Endothelial cell of umbilical vein (primary cell): ENCODE data around the gene HSD17B4. TPM values are rescaled to one million over a fixed set of nuclear protein-coding genes. Genes with fewer than 3 reads are reported as not detected.
"Not testable (repeated sequence)": the region's sequence is repeated elsewhere in the genome, so short reads cannot be mapped to it uniquely, and the experiment has no call there.

Experiments used
- BruUV-seq: library from RNA; stranded (reverse); fragments of 400-500 nt; replicated peaks from 2 replicates; lab custom pipeline; 2021; lab: Mats Ljungman, UMichigan
- CTCF ChIA-PET: fragments of 300-600, 350-600 bp; sonication (Branson Sonifier 250); formaldehyde crosslinking; loops from one replicate; lab custom pipeline; 2021; ENCODE audit warnings: antibody characterized with exemption, inconsistent platforms; lab: Charles Lee
- POLR2A ChIA-PET: fragments of 300-600, 350-600 bp; sonication (Branson Sonifier 250); formaldehyde crosslinking; loops from one replicate; lab custom pipeline; 2021; ENCODE audit warnings: antibody characterized with exemption, inconsistent platforms; lab: Charles Lee
- DNase-seq: peaks from one replicate; pipeline ENCODE4 v3.0.0-alpha.2; 2011; ENCODE audit warnings: low read depth, low spot score
- FAIRE-seq: peaks from 2 replicates; lab custom pipeline; 2011; peaks lifted over from hg19 to GRCh38; lab: Jason Lieb, UNC
- H2AFZ ChIP-seq: 2 replicates; pipeline ENCODE4 v1.6.0; 2012; ENCODE audit warnings: low read depth, low read length, control low read depth, inconsistent platforms
- H3K27ac ChIP-seq: 2 replicates; pipeline ENCODE4 v1.5.1; 2011; ENCODE audit warnings: low read depth, mild to moderate bottlenecking, control low read depth, low read length, moderate library complexity; ENCODE audit not compliant: insufficient read depth
- H3K27me3 ChIP-seq, 2 experiments: 2 replicates each; pipeline versions ENCODE4 v1.6.0 to v1.6.1; 2011; ENCODE audit warnings: low read length in 2 of 2, mixed read lengths in 1 of 2; ENCODE audit not compliant: control insufficient read depth in 2 of 2, insufficient read depth in 2 of 2
- H3K36me3 ChIP-seq, 2 experiments: 2 replicates in 1 of 2; 3 replicates in 1 of 2; pipeline ENCODE4 v1.5.1; 2011; ENCODE audit warnings: low read length in 2 of 2, mild to moderate bottlenecking in 1 of 2, moderate library complexity in 1 of 2; ENCODE audit not compliant: control insufficient read depth in 2 of 2, insufficient read depth in 2 of 2; ENCODE audit errors: extremely low read depth in 1 of 2
- H3K4me1 ChIP-seq: 3 replicates; pipeline ENCODE4 v1.5.1; 2011; ENCODE audit warnings: mild to moderate bottlenecking, low read length; ENCODE audit not compliant: control insufficient read depth, insufficient read depth; ENCODE audit errors: extremely low read depth
- H3K4me2 ChIP-seq: 2 replicates; pipeline ENCODE4 v1.6.1; 2011; ENCODE audit warnings: low read length, control low read depth, mixed read lengths; ENCODE audit not compliant: insufficient read depth
- H3K4me3 ChIP-seq, 3 experiments: fragments of 200-600 bp in 1 of 3; sonication (generic), shearing (Covaris generic) in 1 of 3; replicated peaks in 1 of 3; 2 replicates each; pipeline ENCODE4 v1.5.1; 2011 to 2016; ENCODE audit warnings: control low read depth in 3 of 3, low read length in 3 of 3, mild to moderate bottlenecking in 2 of 3, inconsistent platforms in 1 of 3, low read depth in 1 of 3, moderate library complexity in 1 of 3; ENCODE audit not compliant: insufficient read depth in 1 of 3
- H3K79me2 ChIP-seq: 2 replicates; pipeline ENCODE4 v1.6.0; 2012; ENCODE audit warnings: low read length, inconsistent platforms; ENCODE audit not compliant: control insufficient read depth, insufficient read depth
- H3K9ac ChIP-seq: replicated peaks from 2 replicates; pipeline ENCODE3; 2011; ENCODE audit warnings: low read length, control low read depth; ENCODE audit not compliant: insufficient read depth; ENCODE audit errors: extremely low read depth
- H3K9me1 ChIP-seq: replicated peaks from 3 replicates; pipeline ENCODE4 v1.6.0; 2011; ENCODE audit warnings: mild to moderate bottlenecking, low read length; ENCODE audit not compliant: control insufficient read depth, insufficient read depth; ENCODE audit errors: extremely low read depth
- H3K9me3 ChIP-seq: replicated peaks from 2 replicates; pipeline ENCODE4 v1.5.1; 2012; ENCODE audit warnings: low read length, inconsistent platforms; ENCODE audit not compliant: control insufficient read depth, insufficient read depth
- H4K20me1 ChIP-seq: replicated peaks from 2 replicates; pipeline ENCODE3; 2011; ENCODE audit warnings: mild to moderate bottlenecking, low read length; ENCODE audit not compliant: control insufficient read depth, insufficient read depth; ENCODE audit errors: extremely low read depth
- JUN ChIP-seq: IDR thresholded peaks from 2 replicates; pipeline ENCODE4 v1.6.1; 2011; ENCODE audit warnings: borderline replicate concordance, low read depth; ENCODE audit not compliant: insufficient read length, insufficient read depth
- MAX ChIP-seq: IDR thresholded peaks from 2 replicates; pipeline ENCODE4 v1.6.1; 2011; ENCODE audit not compliant: insufficient read depth, insufficient read length
- dilution Hi-C: fragments of 300-500 bp; cut with MboI; formaldehyde crosslinking; loops from one replicate; pipeline ENCODE4 v1.15.0; 2019; ENCODE audit warnings: low sequenced_read_pairs; ENCODE audit not compliant: extremely low pct_ligation_motif_present
- intact Hi-C: fragments of 100-400 bp; cut with micrococcal nuclease; formaldehyde crosslinking; loops from one replicate; pipeline ENCODE4 v1.10.0; 2022
- polyA plus RNA-seq, 4 experiments: library from polyadenylated mRNA; depleted of rRNA in 3 of 4; stranded (reverse) in 3 of 4; unstranded in 1 of 4; fragments of >200 nt; gene quantifications; 2 replicates each; pipeline versions ENCODE4 v1.2.1 to v1.2.3, GENCODE V29; 2011 to 2012; ENCODE audit warnings: missing spikeins in 1 of 4
- total RNA-seq: library from RNA; stranded (reverse); gene quantifications from 2 replicates; pipeline ENCODE4 v1.2.3, GENCODE V29; 2021

The HSD17B4 gene
- total and polyA plus RNA-seq, 2 donors (not counting 3 experiments of a cell fraction or from before 2014, with no cell fraction given): 91.4 to 124 TPM

DNA sequence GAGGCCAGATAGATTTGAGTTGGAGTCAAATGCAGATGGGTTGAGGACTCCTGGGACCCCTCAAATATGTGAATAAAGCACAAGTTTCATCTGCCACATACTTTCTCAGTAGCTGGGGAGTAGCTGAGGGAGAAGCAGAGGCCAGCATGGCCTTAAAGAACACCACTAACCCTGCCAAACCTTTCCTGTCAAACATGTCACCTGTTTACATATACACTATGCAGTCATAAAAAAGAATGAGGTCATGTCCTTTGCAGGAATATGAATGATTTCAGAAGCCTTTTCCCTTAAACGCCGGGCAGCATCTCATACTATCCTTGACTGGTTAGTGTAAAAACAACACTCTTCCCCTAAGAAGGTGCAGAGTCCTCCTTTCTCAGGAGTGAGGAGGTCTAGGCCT, 25.2 kb upstream of the HSD17B4 start:
- intact Hi-C loops: no loop called here
- Histone ChIP-seq H3K4me3 (no peak overlapping the region), H3K9ac (no peak overlapping the region), H3K27me3 (peaks cover 0 to 10% of the 10 kb centered on the region in 2 experiments), H3K4me1 (no peaks in the 10 kb centered on the region), H2AFZ (no peak overlapping the region), H3K79me2 (no peaks in the 10 kb centered on the region), H4K20me1 (no peaks in the 10 kb centered on the region), H3K4me2 (no peak overlapping the region), H3K9me1 (no peaks in the 10 kb centered on the region), H3K9me3 (no peaks in the 10 kb centered on the region), H3K27ac (no peak overlapping the region), H3K36me3 (no peaks in the 10 kb centered on the region)
- dilution Hi-C loops: no loop called here
- TF ChIP-seq MAX (no peak), JUN (no peak)
- FAIRE-seq: no peak
- ChIA-PET CTCF (no interaction called here), POLR2A (no interaction called here)
- no peak for DNase-seq
- no TSS peak for BruUV-seq

GRCh38 chr5:119427596-119427995, 24.7 kb upstream of the HSD17B4 start:
- CTCF ChIA-PET, H3K36me3 ChIP-seq, H3K27ac ChIP-seq, H3K79me2 ChIP-seq, H3K4me2 ChIP-seq, BruUV-seq, H3K4me1 ChIP-seq, dilution Hi-C loops, H2AFZ ChIP-seq, H3K4me3 ChIP-seq, intact Hi-C loops, H4K20me1 ChIP-seq, H3K9me1 ChIP-seq, H3K9me3 ChIP-seq, H3K27me3 ChIP-seq, FAIRE-seq, H3K9ac ChIP-seq, POLR2A ChIA-PET: not testable (repeated sequence)
- DNase-seq: peak; percentile 6

- CTCF ChIA-PET: interaction anchor here (1.5 kb wide), 1 partner anchor 440 kb away, joined by 3 read pairs; the partner anchor contains the start of gene DTWD2
Measured at GRCh38 chr5:119428166-119428565, 24.1 kb upstream of the HSD17B4 start.

GRCh38 chr5:119428574-119428973, 23.7 kb upstream of the HSD17B4 start:
- H2AFZ ChIP-seq, H3K4me3 ChIP-seq, H3K36me3 ChIP-seq, intact Hi-C loops, BruUV-seq, H4K20me1 ChIP-seq, H3K79me2 ChIP-seq, FAIRE-seq, H3K9ac ChIP-seq, POLR2A ChIA-PET, H3K4me1 ChIP-seq, H3K4me2 ChIP-seq, DNase-seq, H3K27ac ChIP-seq, dilution Hi-C loops, H3K9me3 ChIP-seq, H3K9me1 ChIP-seq, H3K27me3 ChIP-seq: not testable (repeated sequence)
- CTCF ChIA-PET: interaction anchor here (1.5 kb wide), 1 partner anchor 441 kb away, joined by 3 read pairs; the partner anchor contains the start of gene DTWD2

More at GRCh38 chr5:119428166-119428565, 24.1 kb upstream of the HSD17B4 start:
- H3K9ac ChIP-seq, H3K4me2 ChIP-seq, H3K27ac ChIP-seq, FAIRE-seq, H3K9me3 ChIP-seq, H3K79me2 ChIP-seq, H2AFZ ChIP-seq, dilution Hi-C loops, H3K27me3 ChIP-seq, H3K4me1 ChIP-seq, H3K36me3 ChIP-seq, H4K20me1 ChIP-seq, POLR2A ChIA-PET, intact Hi-C loops, BruUV-seq, H3K9me1 ChIP-seq, DNase-seq, H3K4me3 ChIP-seq: not testable (repeated sequence)
